HepG2 (cell line): ENCODE data around the gene HSPA14. TPM values are rescaled to one million over a fixed set of nuclear protein-coding genes. Genes with fewer than 3 reads are reported as not detected.
A peak's percentile ranks its signal among the peaks of the same experiment; 100 is the strongest.

Source experiments
- AKNA ChIP-seq: sonication (generic); formaldehyde crosslinking; IDR thresholded peaks from 2 replicates; pipeline ENCODE4 v1.4.0; 2020; ENCODE audit warnings: missing genetic modification reagents, borderline replicate concordance
- BHLHE40 ChIP-seq: IDR thresholded peaks from 2 replicates; pipeline ENCODE4 v1.6.1; 2011; ENCODE audit warnings: low read length, improper control_type of control experiment
- HMGXB4 ChIP-seq, 2 experiments: sonication (generic) in 1 of 2; formaldehyde crosslinking in 1 of 2; IDR thresholded peaks; 2 replicates each; pipeline versions ENCODE4 v1.4.0 to v1.6.1; 2018 to 2020; ENCODE audit warnings: missing genetic modification reagents in 2 of 2, borderline replicate concordance in 1 of 2, low read depth in 1 of 2, mild to moderate bottlenecking in 1 of 2, missing biosample characterization in 1 of 2
- ISX ChIP-seq: sonication (generic); formaldehyde crosslinking; conservative IDR thresholded peaks from 2 replicates; pipeline ENCODE4 v1.5.0; 2020; ENCODE audit warnings: missing genetic modification reagents
- MATR3 ChIP-seq: sonication (generic); formaldehyde crosslinking; IDR thresholded peaks from 2 replicates; pipeline ENCODE4 v1.4.0; 2020; ENCODE audit warnings: missing genetic modification reagents
- RBFOX2 ChIP-seq: fragments of 200-400 bp; formaldehyde crosslinking; IDR thresholded peaks from 2 replicates; pipeline ENCODE4 v1.6.1; 2017; ENCODE audit warnings: low read depth, mild to moderate bottlenecking, low read length
- REXO4 ChIP-seq: sonication (generic); formaldehyde crosslinking; IDR thresholded peaks from 2 replicates; pipeline ENCODE4 v1.8.0; 2022; ENCODE audit warnings: missing genetic modification reagents, mild to moderate bottlenecking, borderline replicate concordance
- SAP130 ChIP-seq: IDR thresholded peaks from 2 replicates; pipeline ENCODE4 v1.6.1; 2016; ENCODE audit warnings: low read depth
- TBX2 ChIP-seq: sonication (generic); formaldehyde crosslinking; IDR thresholded peaks from 2 replicates; pipeline ENCODE4 v1.5.0; 2020; ENCODE audit warnings: missing genetic modification reagents, mild to moderate bottlenecking, borderline replicate concordance
- TP53 ChIP-seq: sonication (generic); formaldehyde crosslinking; conservative IDR thresholded peaks from 2 replicates; pipeline ENCODE4 v1.4.0; 2020; ENCODE audit warnings: missing genetic modification reagents
- TRIM24 ChIP-seq: sonication (generic); formaldehyde crosslinking; IDR thresholded peaks from 2 replicates; pipeline ENCODE4 v1.8.0; 2022; ENCODE audit warnings: mild to moderate bottlenecking, missing genetic modification reagents
- ZNF101 ChIP-seq: sonication (generic); formaldehyde crosslinking; IDR thresholded peaks from 2 replicates; pipeline ENCODE4 v1.4.0; 2020; ENCODE audit warnings: mild to moderate bottlenecking, low read depth, missing genetic modification reagents, borderline replicate concordance
- ZNF317 ChIP-seq: sonication (generic); formaldehyde crosslinking; IDR thresholded peaks from 2 replicates; pipeline ENCODE4 v1.5.0; 2020; ENCODE audit warnings: mild to moderate bottlenecking, missing genetic modification reagents
- ZNF580 ChIP-seq: IDR thresholded peaks from 2 replicates; pipeline ENCODE4 v1.6.1; 2016; ENCODE audit warnings: low read depth, borderline replicate concordance
- ZNF607 ChIP-seq: sonication (generic); formaldehyde crosslinking; IDR thresholded peaks from 2 replicates; pipeline ENCODE4 v1.5.1; 2020; ENCODE audit warnings: missing genetic modification reagents, mild to moderate bottlenecking, borderline replicate concordance
- ZNF761 ChIP-seq: sonication (generic); formaldehyde crosslinking; conservative IDR thresholded peaks from 2 replicates; pipeline ENCODE4 v1.4.0; 2020; ENCODE audit warnings: mild to moderate bottlenecking, missing genetic modification reagents
- ZSCAN5A ChIP-seq: sonication (generic); formaldehyde crosslinking; IDR thresholded peaks from 2 replicates; pipeline ENCODE4 v1.8.0; 2022; ENCODE audit warnings: mild to moderate bottlenecking, missing genetic modification reagents, borderline replicate concordance
- polyA plus RNA-seq, 8 experiments: library from polyadenylated mRNA; depleted of rRNA in 3 of 8; stranded (reverse) in 7 of 8; unstranded in 1 of 8; fragments of >200 nt; fragmentation: Illumina TruSeq in 4 of 8; extraction: Trizol in 4 of 8; gene quantifications; 2 replicates each; pipeline versions ENCODE4 v1.2.1 to v1.2.3, GENCODE V29; 2011 to 2016; ENCODE audit warnings: low read depth in 4 of 8, missing spikeins in 1 of 8, mixed read lengths in 1 of 8; ENCODE audit not compliant: insufficient read depth in 1 of 8
- total RNA-seq, 5 experiments: library from RNA; depleted of rRNA; stranded (reverse); fragments of >200 nt; fragmentation: Illumina TruSeq; extraction: Trizol; gene quantifications; 2 replicates each; pipeline ENCODE4 v1.2.3, GENCODE V29; 2016; ENCODE audit warnings: low read depth in 1 of 5
- TF ChIP-seq, protein P1 (sequence below): sonication (generic); formaldehyde crosslinking; IDR thresholded peaks from 2 replicates; pipeline ENCODE4 v1.8.0; 2022; ENCODE audit warnings: low read depth, missing genetic modification reagents

Gene HSPA14
- total and polyA plus RNA-seq, 2 of the 13 experiments (the other 11 are each of a cell fraction or from before 2014, with no cell fraction given): 10.7 to 29.8 TPM

GRCh38 chr10:14837757-14838581 lies at the start of gene HSPA14, which contains the start of the genes CDNF and MSANTD7 (continued):
- no peak for TF ChIP-seq AKNA (CRISPR knock-in tag)
- no peak for TF ChIP-seq ZNF580 (CRISPR knock-in tag)
- TF ChIP-seq TBX2 (CRISPR knock-in tag): peak; percentile 42
- TF ChIP-seq ZNF101 (CRISPR knock-in tag): no peak
- no peak for TF ChIP-seq TRIM24 (CRISPR knock-in tag)
- TF ChIP-seq TP53 (CRISPR knock-in tag): no peak
- TF ChIP-seq SAP130 (CRISPR knock-in tag): peak; percentile 88
- no peak for TF ChIP-seq REXO4 (CRISPR knock-in tag)
- peak; percentile 90 for TF ChIP-seq RBFOX2
- TF ChIP-seq HMGXB4 (CRISPR knock-in tag; IDR thresholded peaks at IDR 0.05; ENCODE audit: borderline replicate concordance in 1 of 2, low read depth in 1 of 2): peak; percentile 74 to 82; a peak in 2 of 4 replicates
- TF ChIP-seq ZNF317 (CRISPR knock-in tag): no peak; the same call in 1 of the 2 replicates
- TF ChIP-seq BHLHE40: peak; percentile 90
- TF ChIP-seq ZNF607 (CRISPR knock-in tag): peak; percentile 70; the same call in 1 of the 2 replicates
- TF ChIP-seq ZNF761 (CRISPR knock-in tag): no peak; the same call in 1 of the 2 replicates
- TF ChIP-seq, protein P1, sequence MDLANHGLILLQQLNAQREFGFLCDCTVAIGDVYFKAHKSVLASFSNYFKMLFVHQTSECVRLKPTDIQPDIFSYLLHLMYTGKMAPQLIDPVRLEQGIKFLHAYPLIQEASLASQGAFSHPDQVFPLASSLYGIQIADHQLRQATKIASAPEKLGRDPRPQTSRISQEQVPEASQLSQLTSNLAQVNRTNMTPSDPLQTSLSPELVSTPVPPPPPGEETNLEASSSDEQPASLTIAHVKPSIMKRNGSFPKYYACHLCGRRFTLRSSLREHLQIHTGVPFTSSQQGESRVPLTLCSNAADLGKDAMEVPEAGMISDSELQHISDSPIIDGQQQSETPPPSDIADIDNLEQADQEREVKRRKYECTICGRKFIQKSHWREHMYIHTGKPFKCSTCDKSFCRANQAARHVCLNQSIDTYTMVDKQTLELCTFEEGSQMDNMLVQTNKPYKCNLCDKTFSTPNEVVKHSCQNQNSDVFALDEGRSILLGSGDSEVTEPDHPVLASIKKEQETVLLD (CRISPR knock-in tag): peak; percentile 52; the same call in 1 of the 2 replicates
- no peak for TF ChIP-seq ZSCAN5A (CRISPR knock-in tag)
- TF ChIP-seq ISX (CRISPR knock-in tag): 0 out of 2 replicates have a peak, but pooled peaks have one; percentile 56
- TF ChIP-seq MATR3 (CRISPR knock-in tag): no peak
